NCI-H748 (cell line): ENCODE results near the gene CPAMD8.
"Not testable (repeated sequence)": the region's sequence is repeated elsewhere in the genome, so short reads cannot be mapped to it uniquely, and the experiment has no call there.

Experiments used
- DNase-seq: peaks from one replicate; lab custom pipeline; 2025; ENCODE audit not compliant: unreplicated experiment; lab: John Stamatoyannopoulos, UW

Gene CPAMD8

GRCh38 chr19:16877581-16877980, 149.0 kb downstream of the CPAMD8 start:
- no peak for DNase-seq

- no peak for DNase-seq
Observed at GRCh38 chr19:16876904-16877361, 149.7 kb downstream of the CPAMD8 start.

GRCh38 chr19:16875584-16876555, 150.7 kb downstream of the CPAMD8 start:
- no peak for DNase-seq

- DNase-seq = not testable (repeated sequence)
Observed at GRCh38 chr19:16874978-16875299, 151.7 kb downstream of the CPAMD8 start.

- no peak for DNase-seq
Observed at GRCh38 chr19:16874250-16874977, 152.2 kb downstream of the CPAMD8 start.

- DNase-seq = no peak
Observed at GRCh38 chr19:16873594-16873993, 153.0 kb downstream of the CPAMD8 start.

- no peak for DNase-seq
Observed at GRCh38 chr19:16872728-16873127, 153.9 kb downstream of the CPAMD8 start.

- DNase-seq = no peak
Observed at GRCh38 chr19:16871871-16872270, 154.7 kb downstream of the CPAMD8 start.

- no peak for DNase-seq
Observed at GRCh38 chr19:16869331-16869972, 157.2 kb downstream of the CPAMD8 start.

GRCh38 chr19:16868423-16869130, 158.0 kb downstream of the CPAMD8 start:
- no peak for DNase-seq

GRCh38 chr19:16867211-16867610, 159.4 kb downstream of the CPAMD8 start:
- no peak for DNase-seq

GRCh38 chr19:16862826-16863415, 163.7 kb downstream of the CPAMD8 start:
- DNase-seq = no peak

- DNase-seq = no peak
Observed at GRCh38 chr19:16861834-16862233, 164.8 kb downstream of the CPAMD8 start.

GRCh38 chr19:16861011-16861410, 165.6 kb downstream of the CPAMD8 start:
- DNase-seq = no peak

GRCh38 chr19:16860118-16860517, 166.5 kb downstream of the CPAMD8 start:
- DNase-seq = no peak

- DNase-seq = no peak
Observed at GRCh38 chr19:16859626-16860025, 167.0 kb downstream of the CPAMD8 start.

- DNase-seq = no peak
Observed at GRCh38 chr19:16856091-16856490, 170.5 kb downstream of the CPAMD8 start.

- DNase-seq = no peak
Observed at GRCh38 chr19:16853066-16853465, 173.5 kb downstream of the CPAMD8 start.

- DNase-seq = no peak
Observed at GRCh38 chr19:16851031-16851712, 175.4 kb downstream of the CPAMD8 start.

GRCh38 chr19:16850133-16850532, 176.5 kb downstream of the CPAMD8 start:
- DNase-seq = no peak
